ENCODE measurements around the gene CTSL. TPM values are rescaled to one million over a fixed set of nuclear protein-coding genes. Genes with fewer than 3 reads are reported as not detected.

Gene CTSL
- polyA plus RNA-seq, 2 of the 4 experiments (the other 2 are of a cell fraction), result 725 to 902 TPM

DNA sequence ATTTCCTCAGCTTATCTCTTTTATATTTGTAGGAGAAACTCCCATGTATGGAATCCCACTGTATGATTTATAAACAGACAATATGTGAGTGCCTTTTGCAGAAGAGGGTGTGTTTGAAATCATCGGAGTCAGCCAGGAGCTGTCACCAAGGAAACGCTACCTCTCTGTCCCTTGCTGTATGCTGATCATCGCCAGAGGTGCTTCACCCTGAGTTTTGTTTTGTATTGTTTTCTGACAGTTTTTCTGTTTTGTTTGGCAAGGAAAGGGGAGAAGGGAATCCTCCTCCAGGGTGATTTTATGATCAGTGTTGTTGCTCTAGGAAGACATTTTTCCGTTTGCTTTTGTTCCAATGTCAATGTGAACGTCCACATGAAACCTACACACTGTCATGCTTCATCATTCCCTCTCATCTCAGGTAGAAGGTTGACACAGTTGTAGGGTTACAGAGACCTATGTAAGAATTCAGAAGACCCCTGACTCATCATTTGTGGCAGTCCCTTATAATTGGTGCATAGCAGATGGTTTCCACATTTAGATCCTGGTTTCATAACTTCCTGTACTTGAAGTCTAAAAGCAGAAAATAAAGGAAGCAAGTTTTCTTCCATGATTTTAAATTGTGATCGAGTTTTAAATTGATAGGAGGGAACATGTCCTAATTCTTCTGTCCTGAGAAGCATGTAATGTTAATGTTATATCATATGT is 18.0 kb upstream of the CTSL start:
- ATAC-seq (no peak), DNase-seq (ENCODE audit: low read depth in 1 of 2, low spot score in 1 of 2) (no peak), FAIRE-seq (no peak)
- Histone ChIP-seq H3K4me3 (no peak overlapping the region), H3K9me3 (no peaks in the 10 kb centered on the region), H3K4me2 (no peak overlapping the region), H3K4me1 (peaks cover 37% of the 10 kb centered on the region), H3K27ac (peak overlapping the region in 1 of 2 experiments; percentile 16; a peak in 1 of 6 replicates)
- 83% methylated on average over 6 of the region's 6 CpGs for WGBS (ENCODE audit: missing lambda C conversion rate)
- TF ChIP-seq REST (IDR thresholded peaks at IDR 0.05) (no peak), MAFK (IDR thresholded peaks at IDR 0.05; ENCODE audit: partially characterized antibody) (peak; percentile 16)
- ChIA-PET POLR2A (no interaction called here), CTCF (interaction anchor here (0.9 to 4.0 kb wide), 3 partner anchors 22 to 105 kb away, joined by 3 to 13 read pairs (median 13); no protein-coding TSS in a partner anchor)

- no peak overlapping the region; a peak in 1 of 6 replicates for H3K27ac ChIP-seq
- H3K4me1 ChIP-seq, result peaks cover 36% of the 10 kb centered on the region
- no peak for DNase-seq (ENCODE audit: low read depth in 1 of 2, low spot score in 1 of 2)
- no peak for FAIRE-seq
- no peak for ATAC-seq
- no peak overlapping the region for H3K4me3 ChIP-seq
- 84% methylated on average over 5 of the region's 5 CpGs for WGBS (ENCODE audit: missing lambda C conversion rate)
- CTCF ChIA-PET, result interaction anchor here (0.9 to 2.7 kb wide), 2 partner anchors 23 to 104 kb away, joined by 3 to 13 read pairs; no protein-coding TSS in a partner anchor
- H3K9me3 ChIP-seq, result no peaks in the 10 kb centered on the region
- TF ChIP-seq EHMT2 (IDR thresholded peaks at IDR 0.05; ENCODE audit: low read depth), result no peak
- TF ChIP-seq SMC3 (IDR thresholded peaks at IDR 0.05), result no peak
- no peak for TF ChIP-seq RFX5 (IDR thresholded peaks at IDR 0.05)
- TF ChIP-seq JUNB (IDR thresholded peaks at IDR 0.05), result no peak
- no peak for TF ChIP-seq ATOH8 (CRISPR knock-in tag; IDR thresholded peaks at IDR 0.05; ENCODE audit: low read depth)
- TF ChIP-seq ZFP36 (IDR thresholded peaks at IDR 0.05; ENCODE audit: borderline replicate concordance, partially characterized antibody), result no peak
- no peak for TF ChIP-seq ZC3H11A (IDR thresholded peaks at IDR 0.05)
- TF ChIP-seq, protein P1, sequence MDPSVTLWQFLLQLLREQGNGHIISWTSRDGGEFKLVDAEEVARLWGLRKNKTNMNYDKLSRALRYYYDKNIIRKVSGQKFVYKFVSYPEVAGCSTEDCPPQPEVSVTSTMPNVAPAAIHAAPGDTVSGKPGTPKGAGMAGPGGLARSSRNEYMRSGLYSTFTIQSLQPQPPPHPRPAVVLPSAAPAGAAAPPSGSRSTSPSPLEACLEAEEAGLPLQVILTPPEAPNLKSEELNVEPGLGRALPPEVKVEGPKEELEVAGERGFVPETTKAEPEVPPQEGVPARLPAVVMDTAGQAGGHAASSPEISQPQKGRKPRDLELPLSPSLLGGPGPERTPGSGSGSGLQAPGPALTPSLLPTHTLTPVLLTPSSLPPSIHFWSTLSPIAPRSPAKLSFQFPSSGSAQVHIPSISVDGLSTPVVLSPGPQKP (IDR thresholded peaks at IDR 0.05; ENCODE audit: low read depth, low read length), result no peak
- TF ChIP-seq MAFK (IDR thresholded peaks at IDR 0.05; ENCODE audit: partially characterized antibody), result no peak
- TF ChIP-seq ZNF302 (CRISPR knock-in tag; IDR thresholded peaks at IDR 0.05), result no peak
- no peak for TF ChIP-seq HOXA7 (CRISPR knock-in tag; IDR thresholded peaks at IDR 0.05)
- TF ChIP-seq CTCF (IDR thresholded peaks at IDR 0.05), result no peak
- H3K4me2 ChIP-seq, result no peak overlapping the region
- POLR2A ChIA-PET, result no interaction called here
These were observed 17.4 kb upstream of the CTSL start for GRCh38 chr9:87708546-87708945.
